Kidney glomerular epithelial cell (primary cell): Measurements from ENCODE around the gene ANKRD34C.
"Not testable (repeated sequence)": the region's sequence is repeated elsewhere in the genome, so short reads cannot be mapped to it uniquely, and the experiment has no call there.

Experiments used
- DNase-seq: peaks from one replicate; lab custom pipeline; 2025; lab: John Stamatoyannopoulos, UW

The ANKRD34C gene

GRCh38 chr15:79310985-79311900 is 28.7 kb downstream of the ANKRD34C start, which contains the start of gene TMED3:
TMED3 (plus strand) TSS chr15:79311112; CDS start chr15:79311250, 138 bp downstream.
- peak; percentile 80 for DNase-seq

- no peak for DNase-seq
Observed at GRCh38 chr15:79311901-79312553, 29.5 kb downstream of the ANKRD34C start.

GRCh38 chr15:79314186-79314585 is 31.7 kb downstream of the ANKRD34C start:
- DNase-seq: no peak

GRCh38 chr15:79314811-79315210 is 32.3 kb downstream of the ANKRD34C start:
- DNase-seq: no peak

- DNase-seq: no peak
Observed at GRCh38 chr15:79315623-79316328, 33.3 kb downstream of the ANKRD34C start.

GRCh38 chr15:79316864-79317263 is 34.3 kb downstream of the ANKRD34C start:
- no peak for DNase-seq

GRCh38 chr15:79319973-79320372 is 37.5 kb downstream of the ANKRD34C start:
- DNase-seq: not testable (repeated sequence)

- no peak for DNase-seq
Observed at GRCh38 chr15:79321876-79322275, 39.4 kb downstream of the ANKRD34C start.

- DNase-seq: no peak
Observed at GRCh38 chr15:79322306-79322705, 39.8 kb downstream of the ANKRD34C start.

GRCh38 chr15:79322945-79323344 is 40.4 kb downstream of the ANKRD34C start:
- DNase-seq: no peak

GRCh38 chr15:79329171-79329611 is 46.7 kb downstream of the ANKRD34C start:
- DNase-seq: no peak
